Central memory CD4-positive, alpha-beta T cell (primary cell): ENCODE data around the gene SHISAL1.

Experiments
- DNase-seq: peaks from one replicate; pipeline ENCODE4 v3.0.0; 2022

SHISAL1 gene

DNA sequence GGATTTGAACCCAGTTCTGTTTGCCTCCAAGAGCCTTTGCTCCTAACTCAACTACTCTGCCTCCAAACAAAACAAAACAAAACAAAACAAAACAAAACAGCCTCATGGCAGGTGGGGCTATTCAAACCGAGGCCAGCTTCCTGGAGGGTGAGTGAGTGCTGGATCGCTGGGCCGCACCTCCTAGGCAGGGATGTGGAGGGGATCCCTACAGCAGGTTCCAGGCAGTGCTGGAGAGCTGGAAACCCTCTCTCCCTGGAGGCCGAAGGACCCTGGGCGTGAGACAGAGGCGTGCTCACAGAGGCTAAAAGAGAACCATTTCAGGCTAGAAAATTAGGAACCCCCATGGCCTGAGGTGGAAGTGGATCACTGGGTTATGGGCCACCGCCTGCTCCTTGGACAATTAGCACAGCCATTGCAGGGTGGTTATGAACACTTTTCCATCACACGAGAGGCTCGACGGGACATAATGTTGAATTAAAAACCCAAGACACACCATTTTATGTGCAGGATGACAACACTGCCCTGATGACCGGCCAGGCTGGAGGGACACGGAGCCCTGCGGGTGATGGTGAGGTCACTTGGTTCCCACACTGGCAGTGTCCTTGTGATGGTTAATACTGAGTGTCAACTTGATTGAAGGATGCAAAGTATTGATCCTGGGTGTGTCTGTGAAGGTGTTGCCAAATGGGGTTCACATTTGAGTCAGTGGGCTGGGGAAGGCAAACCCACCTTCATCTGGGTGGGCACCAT is 35.2 kb downstream of the SHISAL1 start:
- DNase-seq, result no peak

DNA sequence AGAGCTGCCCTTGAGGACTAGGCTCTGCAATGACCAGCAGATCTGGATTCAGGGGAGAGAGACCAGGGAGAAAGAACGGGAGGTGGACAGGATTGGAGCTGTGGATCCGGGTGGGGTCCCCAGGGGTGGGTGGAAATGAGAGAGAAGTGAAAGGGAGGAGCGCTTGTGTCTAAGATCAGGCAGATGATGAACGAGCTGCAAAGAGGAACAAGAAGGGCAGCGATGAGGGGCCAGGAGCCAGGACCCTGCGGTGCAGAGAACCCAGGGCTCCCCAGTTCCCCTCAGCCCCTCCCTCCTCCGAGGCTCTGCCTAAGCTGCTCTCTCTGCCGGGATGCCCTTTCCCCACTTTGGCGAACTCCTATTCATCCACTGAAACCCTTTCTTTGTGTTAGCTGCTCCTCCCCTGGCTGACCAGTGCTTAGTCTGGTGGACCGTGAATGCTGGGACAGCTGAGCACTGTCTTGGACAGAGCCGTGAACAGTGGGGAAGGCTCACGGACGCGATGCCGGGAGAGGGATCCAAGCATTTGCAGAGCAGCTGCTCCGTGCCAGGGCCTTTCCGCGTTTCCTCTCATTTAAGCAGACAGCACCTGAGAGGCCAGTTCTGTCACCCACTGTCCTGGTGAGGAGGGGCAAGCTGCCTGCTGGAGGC is 35.9 kb downstream of the SHISAL1 start:
- DNase-seq, result no peak

DNA sequence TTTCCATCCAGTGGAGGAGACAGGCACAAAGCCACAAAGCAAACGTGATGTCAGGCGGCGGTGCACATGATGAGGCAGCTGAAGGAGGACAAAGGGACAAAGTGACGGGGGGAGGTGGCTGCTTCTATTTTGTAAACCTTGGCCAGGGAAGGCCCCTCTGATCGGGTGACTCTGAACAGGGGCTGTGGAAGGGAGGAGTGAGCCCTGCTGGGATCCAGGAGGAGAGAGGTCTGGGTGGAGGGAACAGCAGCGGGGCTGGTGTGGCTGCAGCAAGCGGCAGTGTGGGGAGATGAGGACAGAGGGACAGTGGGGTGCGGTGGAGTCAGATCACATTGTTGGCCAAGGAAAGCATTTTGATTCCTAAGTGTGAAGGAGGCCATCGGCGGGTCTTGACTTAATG is 36.7 kb downstream of the SHISAL1 start:
- no peak for DNase-seq

GRCh38 chr22:44275631-44275995 is 37.1 kb downstream of the SHISAL1 start:
- DNase-seq, result no peak

GRCh38 chr22:44274918-44275630 is 37.7 kb downstream of the SHISAL1 start:
- no peak for DNase-seq

DNA sequence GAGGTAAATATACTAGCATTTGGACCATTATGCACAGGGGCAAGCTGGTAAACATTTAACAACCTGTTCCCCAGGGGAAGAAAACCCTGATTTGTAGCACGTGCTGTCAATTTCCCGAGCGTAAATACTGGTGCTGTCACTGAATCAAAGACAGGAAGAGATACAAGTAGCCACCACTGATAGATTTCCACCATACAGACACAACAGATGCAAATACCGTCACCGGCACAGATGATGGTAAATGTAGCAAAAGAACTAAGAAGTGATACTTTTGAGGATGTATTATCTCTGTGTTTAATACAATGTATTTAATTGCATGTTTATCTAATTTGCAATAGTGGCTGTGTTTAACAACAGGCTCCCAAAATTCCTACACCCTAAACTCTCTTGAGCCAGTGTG is 39.6 kb downstream of the SHISAL1 start:
- DNase-seq, result no peak

DNA sequence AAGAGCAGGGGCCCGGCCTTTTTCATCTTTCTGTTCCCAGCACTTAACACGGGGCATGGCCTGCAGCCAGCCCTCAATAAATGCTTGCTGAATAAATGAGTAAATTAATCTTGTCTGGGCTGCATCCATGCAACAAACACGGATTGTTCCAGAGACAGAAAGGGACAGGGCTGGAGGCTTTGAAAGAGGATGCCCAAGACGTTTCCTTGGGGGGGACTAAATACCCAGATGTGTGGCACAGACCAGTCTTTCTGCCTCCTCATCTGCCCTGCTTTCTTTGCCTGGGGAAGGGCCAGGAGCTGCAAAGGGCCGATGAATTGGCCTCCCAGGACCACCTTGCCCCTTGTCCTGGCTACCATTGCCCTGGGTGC is 40.4 kb downstream of the SHISAL1 start:
- DNase-seq, result no peak

GRCh38 chr22:44271732-44272400 is 40.9 kb downstream of the SHISAL1 start:
- DNase-seq, result no peak

GRCh38 chr22:44271010-44271500 is 41.7 kb downstream of the SHISAL1 start:
- no peak for DNase-seq

- DNase-seq, result no peak
Observed at GRCh38 chr22:44270556-44270880, 42.2 kb downstream of the SHISAL1 start.

DNA sequence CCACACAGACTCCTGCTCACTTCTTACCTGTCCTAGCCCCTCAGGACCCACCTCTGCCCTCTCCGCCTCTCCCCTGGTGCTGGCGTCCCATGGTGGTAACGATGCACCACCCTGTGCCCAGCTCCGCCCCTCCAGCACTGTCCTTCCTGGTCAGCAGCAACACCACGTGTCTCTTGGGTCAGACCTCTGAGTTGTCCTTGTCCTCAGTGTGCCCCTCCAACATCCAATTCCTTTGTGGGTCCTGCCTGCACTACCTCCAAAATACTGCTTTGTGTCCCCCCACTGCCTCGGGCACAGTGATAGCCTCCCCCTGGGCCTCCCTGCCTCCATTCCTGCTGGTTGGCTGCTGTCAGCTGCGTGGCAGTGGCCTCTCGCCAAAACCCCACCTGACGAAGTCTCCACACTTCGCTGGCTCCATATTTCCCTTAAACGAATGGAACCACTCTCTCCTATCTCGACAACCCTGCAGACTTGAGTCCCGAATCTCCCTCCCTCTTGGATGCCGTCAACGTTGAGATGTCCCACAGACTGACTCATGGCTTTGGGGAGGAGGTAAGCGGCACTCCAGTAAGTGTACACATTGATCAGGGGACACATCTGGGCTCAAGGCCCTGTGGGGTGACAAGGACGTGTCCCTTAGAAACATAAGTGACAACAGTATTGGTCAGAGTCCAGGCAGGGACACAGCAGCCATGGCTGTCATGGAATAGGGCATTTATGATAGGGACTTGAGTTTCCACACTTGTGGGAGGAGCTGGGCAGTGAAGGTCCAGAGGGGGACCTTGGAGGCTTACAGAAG is 42.8 kb downstream of the SHISAL1 start:
- DNase-seq, result no peak

DNA sequence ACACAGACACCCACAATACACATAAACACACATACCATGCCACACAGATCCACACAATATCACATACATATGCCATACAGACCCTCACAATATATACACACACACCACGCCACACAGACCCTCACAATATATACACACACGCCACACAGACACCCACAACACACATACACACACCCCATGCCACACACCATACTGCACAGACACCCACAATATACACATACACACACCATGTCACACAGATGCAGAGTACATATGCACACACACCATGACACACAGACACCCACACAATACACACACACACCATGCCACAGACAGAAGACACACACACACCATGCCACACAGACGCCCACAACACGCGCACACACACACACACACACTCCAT is 43.6 kb downstream of the SHISAL1 start:
- DNase-seq, result no peak

DNA sequence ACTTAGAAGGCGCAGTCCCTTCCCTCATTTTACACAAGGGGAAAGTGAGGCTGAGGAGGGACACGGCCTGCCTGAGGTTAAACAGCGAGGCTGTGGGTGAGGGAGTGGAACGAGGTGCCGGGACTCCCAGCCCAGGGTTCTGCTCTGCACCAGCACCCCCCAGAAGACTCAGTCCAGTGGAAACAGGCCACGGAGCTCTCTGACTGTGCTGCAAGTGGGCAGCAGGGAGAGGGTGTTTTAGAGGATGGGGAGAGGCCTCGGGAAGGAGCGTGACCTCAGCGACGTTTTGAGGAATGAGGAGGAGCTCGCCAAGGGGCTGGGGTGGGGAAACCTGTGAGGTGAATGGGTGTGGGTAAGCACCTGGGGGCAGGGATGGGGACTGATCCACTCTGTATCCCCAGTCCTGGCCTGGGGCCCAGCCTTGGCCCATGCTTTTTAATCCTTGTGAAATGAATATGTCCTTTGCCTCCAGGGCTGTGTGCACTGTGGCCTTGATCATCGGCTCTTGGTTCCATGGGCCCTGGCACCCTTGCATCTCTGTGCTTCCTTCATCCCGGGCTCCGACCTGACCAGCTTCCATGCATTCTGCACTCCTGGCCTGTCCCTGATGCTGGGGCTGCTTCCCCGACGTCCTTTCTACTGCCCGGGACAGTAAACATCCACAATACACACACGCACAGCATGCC is 44.2 kb downstream of the SHISAL1 start:
- DNase-seq, result no peak

GRCh38 chr22:44267856-44268255 is 44.9 kb downstream of the SHISAL1 start:
- DNase-seq, result no peak

- DNase-seq, result no peak
Observed at GRCh38 chr22:44266796-44267760, 45.7 kb downstream of the SHISAL1 start.

DNA sequence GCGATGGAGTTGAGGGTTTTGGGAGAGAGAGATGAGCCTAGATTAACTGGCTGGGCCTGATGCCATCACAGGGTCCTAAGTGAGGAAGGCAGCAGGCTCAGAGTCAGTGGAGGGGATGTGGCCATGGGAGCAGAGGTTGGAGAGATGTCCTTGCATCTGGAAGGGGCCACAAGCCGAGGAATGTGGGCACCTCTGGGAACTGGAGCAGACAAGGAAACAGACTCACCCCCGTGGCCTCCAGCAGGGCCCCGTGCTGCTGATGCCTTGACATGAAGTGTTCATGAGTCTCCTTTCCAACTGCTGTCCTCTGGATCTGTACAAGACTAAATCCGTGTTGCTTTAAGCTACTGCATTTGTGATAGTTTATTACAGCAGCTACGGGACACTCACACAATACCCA is 49.2 kb downstream of the SHISAL1 start:
- DNase-seq, result no peak

DNA sequence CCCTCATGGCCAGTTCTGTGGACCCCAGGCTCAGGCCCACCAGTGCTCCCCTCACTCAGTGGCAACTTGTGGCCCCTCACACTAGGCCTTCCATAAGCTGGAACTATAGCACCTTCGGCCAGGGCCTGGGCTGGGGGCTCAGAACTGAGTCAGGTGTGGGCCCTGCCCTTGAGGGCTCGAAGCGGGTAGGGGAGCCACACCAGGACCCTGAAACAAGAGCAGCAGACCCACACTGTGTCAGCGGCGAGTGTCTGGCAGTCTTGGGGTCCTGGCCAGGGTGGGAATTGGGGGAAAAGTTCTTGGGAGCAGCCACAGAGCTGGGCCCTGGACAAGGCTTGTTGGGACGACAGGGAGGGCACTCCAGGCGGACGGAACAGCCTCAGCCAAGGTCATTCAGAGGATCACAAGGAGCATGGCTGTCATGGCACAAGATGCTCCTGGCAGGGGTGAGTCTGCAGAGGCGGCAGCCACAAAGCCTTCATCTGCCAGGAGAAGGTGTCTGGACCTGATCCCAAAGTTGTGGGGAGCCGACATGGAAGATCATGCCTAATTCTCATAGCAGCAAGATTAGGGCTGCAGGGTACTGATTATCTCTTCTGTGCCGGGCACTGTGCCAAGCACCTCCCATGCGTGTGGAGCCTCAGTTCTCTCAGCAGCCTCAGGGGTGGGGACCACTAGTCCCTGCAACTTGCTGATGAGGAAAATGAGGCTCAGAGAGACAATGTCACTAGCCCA is 50.7 kb downstream of the SHISAL1 start:
- DNase-seq, result no peak

- no peak for DNase-seq
Observed at GRCh38 chr22:44261164-44261860, 51.4 kb downstream of the SHISAL1 start.
